Gastroesophageal sphincter (tissue), 3 donors: ENCODE measurements around the gene MYO18A.

Experiments
- POLR2A ChIP-seq, 2 donors: fragments of 450-650 bp; IDR thresholded peaks; one replicate each; pipeline ENCODE4 v1.6.1; 2017; ENCODE audit warnings: antibody characterized with exemption in 2 of 2, mild to moderate bottlenecking in 2 of 2, moderate library complexity in 1 of 2
- POLR2AphosphoS5 ChIP-seq: sonication (generic); formaldehyde crosslinking; IDR thresholded peaks from one replicate; pipeline ENCODE4 v1.6.1; 2017; ENCODE audit warnings: antibody characterized with exemption
- TF ChIP-seq, protein P1 (sequence below), 4 experiments: fragments of 200-600 bp in 2 of 4; fragments of 450-650 bp in 2 of 4; sonication (generic) in 1 of 4; IDR thresholded peaks; one replicate each; pipeline ENCODE4 v1.5.1; 2017 to 2019; ENCODE audit warnings: antibody characterized with exemption in 4 of 4, mild to moderate bottlenecking in 2 of 4, moderate library complexity in 2 of 4

DNA sequence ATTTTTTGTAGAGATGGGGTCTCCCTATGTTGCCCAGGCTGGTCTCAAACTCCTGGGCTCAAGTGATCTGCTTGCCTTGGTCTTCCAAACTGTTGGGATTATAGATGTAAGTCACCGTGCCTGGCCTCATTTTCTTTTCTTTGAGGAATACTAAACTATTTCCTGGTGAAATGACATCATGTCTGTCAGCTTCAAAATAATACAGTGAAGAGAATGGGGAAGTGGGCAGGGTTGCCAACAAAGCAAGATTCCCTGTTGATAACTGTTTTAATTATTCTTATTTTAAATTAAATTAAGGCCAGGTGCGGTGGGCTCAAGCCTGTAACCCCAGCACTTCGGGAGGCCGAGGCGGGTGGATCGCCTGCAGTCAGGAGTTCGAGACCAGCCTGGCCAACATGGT, 116.2 kb downstream of the MYO18A start:
- TF ChIP-seq, protein P1, sequence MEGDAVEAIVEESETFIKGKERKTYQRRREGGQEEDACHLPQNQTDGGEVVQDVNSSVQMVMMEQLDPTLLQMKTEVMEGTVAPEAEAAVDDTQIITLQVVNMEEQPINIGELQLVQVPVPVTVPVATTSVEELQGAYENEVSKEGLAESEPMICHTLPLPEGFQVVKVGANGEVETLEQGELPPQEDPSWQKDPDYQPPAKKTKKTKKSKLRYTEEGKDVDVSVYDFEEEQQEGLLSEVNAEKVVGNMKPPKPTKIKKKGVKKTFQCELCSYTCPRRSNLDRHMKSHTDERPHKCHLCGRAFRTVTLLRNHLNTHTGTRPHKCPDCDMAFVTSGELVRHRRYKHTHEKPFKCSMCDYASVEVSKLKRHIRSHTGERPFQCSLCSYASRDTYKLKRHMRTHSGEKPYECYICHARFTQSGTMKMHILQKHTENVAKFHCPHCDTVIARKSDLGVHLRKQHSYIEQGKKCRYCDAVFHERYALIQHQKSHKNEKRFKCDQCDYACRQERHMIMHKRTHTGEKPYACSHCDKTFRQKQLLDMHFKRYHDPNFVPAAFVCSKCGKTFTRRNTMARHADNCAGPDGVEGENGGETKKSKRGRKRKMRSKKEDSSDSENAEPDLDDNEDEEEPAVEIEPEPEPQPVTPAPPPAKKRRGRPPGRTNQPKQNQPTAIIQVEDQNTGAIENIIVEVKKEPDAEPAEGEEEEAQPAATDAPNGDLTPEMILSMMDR (IDR thresholded peaks at IDR 0.05) = no peak
- TF ChIP-seq POLR2A (IDR thresholded peaks at IDR 0.05) (no peak), POLR2AphosphoS5 (no peak)
